GM19099 (cell line): Measurements from ENCODE around the gene UNC45A.

ENCODE experiments used
- POLR2A ChIP-seq: IDR thresholded peaks from 3 replicates; pipeline ENCODE4 v1.6.1; 2011; ENCODE audit warnings: low read depth; ENCODE audit not compliant: insufficient read length; ENCODE audit errors: extremely low read depth

UNC45A gene

GRCh38 chr15:90910441-90911301 lies 24.4 kb upstream of the UNC45A start:
- TF ChIP-seq POLR2A: no peak

DNA sequence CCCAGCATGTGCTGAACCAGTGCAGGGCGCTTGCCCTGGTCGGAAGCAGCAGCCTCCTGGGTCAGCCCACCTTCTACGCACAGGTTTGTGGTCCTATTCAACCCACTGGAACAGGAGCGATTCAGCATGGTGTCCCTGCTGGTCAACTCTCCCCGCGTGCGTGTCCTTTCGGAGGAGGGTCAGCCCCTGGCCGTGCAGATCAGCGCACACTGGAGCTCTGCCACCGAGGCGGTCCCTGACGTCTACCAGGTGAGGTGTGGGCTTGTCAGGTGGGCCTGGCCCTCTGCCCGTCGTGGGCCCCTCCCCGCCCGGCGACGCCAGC lies 23.8 kb upstream of the UNC45A start:
- TF ChIP-seq POLR2A: no peak

DNA sequence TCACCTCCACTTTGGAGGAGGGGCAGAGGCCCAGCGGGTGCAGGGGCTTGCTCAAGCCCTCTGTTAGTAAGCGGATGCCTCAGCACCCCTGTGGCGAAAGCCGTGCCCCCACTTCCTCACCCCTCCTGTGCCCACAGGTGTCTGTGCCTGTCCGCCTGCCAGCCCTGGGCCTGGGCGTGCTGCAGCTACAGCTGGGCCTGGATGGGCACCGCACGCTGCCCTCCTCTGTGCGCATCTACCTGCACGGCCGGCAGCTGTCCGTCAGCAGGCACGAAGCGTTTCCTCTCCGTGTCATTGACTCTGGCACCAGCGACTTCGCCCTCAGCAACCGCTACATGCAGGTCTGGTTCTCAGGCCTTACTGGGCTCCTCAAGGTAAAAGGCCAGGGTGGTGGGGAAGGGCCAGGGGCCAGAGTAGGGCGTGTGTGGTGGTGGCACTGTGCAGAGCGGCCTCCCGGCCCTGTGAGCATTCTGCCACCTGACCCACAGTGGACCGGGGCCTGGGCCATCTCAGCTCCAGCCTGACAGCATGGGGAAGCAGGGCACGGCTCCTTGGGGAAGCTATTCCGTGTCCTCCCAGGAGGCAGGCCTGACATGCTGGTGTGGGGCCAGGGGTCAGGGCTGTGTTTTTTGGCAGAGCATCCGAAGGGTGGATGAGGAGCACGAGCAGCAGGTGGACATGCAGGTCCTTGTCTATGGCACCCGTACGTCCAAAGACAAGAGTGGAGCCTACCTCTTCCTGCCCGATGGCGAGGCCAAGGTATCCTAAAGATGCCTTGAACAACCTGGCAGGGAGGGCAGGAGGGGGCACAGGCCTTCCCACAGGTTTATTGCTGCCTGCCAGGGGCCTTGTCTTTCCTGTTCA lies 22.9 kb upstream of the UNC45A start:
- TF ChIP-seq POLR2A: no peak

DNA sequence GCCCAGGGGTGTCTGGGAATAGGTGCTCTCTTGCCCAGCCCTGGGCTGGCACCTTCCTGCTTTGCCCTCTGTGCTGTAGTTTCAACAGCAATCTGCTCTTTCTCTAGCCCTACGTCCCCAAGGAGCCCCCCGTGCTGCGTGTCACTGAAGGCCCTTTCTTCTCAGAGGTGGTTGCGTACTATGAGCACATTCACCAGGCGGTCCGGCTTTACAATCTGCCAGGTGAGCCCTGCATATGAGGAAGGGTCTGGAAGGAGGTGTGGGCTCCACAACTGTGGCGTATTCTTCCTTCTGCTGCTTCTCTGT lies 22.4 kb upstream of the UNC45A start:
- no peak for TF ChIP-seq POLR2A

DNA sequence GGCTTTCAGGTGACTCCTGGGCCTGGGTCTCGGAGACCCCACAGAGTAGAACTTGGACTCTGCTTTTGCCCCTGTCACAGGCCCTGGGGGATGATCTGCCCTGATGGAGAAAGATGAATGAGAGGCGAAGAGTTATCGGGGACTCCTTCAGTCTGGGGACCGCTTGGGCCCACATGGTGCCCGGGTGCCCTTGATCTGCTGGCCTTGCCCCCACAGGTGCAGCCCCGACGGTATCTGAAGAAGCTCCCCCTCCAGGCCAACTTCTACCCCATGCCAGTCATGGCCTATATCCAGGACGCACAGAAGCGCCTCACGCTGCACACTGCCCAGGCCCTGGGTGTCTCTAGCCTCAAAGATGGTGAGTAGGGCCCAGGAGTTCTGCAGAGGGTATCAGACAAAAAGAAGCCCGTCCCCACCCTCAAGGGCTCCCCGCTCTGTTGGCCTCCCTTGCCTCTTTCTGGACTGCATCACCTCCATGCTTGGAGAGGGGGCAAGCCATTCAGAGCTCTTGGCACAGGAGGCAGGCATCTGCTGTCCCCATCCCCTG lies 21.6 kb upstream of the UNC45A start:
- no peak for TF ChIP-seq POLR2A

DNA sequence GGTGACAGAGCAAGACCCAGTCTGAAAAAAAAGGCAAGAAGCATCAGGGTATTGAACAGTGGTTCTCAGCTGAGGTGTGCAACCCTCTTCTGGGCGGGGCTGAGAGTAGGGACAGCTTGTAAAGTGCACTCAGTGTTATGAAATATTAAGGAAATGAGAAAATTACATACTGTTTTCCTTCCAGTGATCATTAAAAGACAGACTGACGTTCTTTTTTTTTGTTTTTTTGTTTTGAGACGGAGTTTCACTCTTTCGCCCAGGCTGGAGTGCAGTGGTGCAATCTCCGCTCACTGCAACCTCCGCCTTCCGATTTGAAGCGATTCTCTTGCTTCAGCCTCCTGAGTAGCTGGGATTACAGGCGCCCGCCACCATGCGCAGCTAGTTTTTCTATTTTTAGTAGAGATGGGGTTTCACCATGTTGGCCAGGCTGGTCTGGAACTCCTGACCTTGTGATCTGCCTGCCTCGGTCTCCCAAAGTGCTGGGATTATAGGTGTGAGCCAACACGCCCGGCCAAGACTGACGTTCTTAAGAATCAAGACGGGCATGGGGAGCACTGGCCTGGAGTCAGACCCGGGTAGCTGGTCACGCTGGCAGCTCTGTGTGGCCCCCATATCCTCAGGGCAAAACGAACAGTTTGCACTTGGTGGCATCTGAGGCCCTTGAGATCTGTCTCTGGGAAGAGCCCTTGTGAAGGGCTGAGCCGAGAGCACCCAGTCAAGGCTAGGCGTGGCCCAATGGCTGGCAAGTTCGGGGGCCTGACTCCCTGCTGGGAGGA lies 20.6 kb upstream of the UNC45A start:
- no peak for TF ChIP-seq POLR2A

DNA sequence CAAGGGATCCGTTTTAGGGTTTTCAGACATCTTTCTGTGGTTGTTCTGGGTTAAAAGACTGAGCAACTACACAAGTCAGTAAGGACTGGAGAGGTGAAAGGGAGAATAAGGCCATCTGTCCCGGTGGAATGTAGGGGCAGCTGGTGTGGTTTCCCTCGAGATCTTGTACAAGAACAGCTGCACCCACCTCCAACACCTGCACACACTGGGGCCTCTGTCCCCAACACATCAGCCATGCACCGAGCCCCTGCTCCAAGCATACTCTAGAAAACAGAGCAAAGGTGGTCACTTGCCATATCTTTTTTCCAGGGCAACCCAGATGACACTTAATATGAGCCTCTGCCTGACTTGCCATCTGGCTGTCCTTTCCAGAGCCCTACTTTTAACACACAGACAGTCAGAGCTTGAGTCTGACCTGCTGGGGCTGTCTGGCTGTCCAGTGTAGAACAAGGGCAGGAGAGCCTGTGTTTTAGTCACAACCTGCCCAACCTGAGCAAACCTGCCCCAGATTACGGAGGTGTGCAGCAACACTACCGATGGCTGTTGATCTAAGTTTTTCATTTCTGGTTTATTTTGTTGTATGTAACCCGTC lies 19.8 kb upstream of the UNC45A start:
- TF ChIP-seq POLR2A: no peak

DNA sequence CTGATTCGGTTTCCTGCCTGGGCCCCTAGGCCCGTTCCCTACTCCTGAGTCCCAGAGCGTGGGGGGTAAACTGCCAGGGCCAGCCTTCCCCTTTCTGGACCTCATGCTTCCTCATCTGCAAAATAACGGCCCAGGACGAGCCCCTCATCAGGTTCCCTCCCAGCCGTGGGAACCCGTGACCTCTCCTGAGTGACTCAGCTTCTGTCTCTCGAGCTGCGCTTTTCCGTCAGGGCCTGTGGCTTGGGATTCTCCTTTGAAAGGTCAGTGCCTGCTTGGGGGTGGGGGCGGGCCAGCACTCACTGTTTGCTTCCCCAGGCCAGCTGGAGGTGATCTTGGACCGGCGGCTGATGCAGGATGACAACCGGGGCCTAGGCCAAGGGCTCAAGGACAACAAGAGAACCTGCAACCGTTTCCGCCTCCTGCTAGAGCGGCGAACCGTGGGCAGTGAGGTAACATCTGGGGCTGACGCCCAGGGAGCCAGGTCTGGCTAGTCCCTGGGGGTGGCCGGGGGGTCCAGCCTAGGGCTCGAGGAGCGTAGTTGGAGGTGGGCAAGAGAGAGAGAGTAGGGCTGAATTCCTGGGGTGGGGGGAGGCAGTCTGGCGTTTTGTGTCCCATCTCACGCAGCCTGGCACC lies 19.2 kb upstream of the UNC45A start:
- no peak for TF ChIP-seq POLR2A

DNA sequence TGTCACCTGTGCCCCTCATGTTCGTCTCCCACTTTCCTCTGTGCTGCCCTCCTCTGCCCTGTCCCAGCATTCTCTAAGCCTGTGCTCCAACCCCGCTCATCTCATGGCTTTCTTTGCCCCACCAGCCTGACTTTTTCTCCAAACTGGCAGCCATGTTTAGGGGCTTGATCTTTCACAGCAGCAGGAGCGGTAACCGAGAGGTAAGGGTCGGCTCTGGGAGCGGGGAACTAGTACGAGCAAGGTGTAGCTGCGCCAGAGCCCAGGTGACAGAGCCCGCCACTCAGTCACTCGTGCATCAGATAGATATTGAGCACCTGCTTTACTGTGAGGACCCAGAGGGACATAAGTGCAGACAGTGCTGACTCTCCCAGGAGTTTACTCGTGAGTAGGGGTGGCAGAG lies 18.6 kb upstream of the UNC45A start:
- no peak for TF ChIP-seq POLR2A

DNA sequence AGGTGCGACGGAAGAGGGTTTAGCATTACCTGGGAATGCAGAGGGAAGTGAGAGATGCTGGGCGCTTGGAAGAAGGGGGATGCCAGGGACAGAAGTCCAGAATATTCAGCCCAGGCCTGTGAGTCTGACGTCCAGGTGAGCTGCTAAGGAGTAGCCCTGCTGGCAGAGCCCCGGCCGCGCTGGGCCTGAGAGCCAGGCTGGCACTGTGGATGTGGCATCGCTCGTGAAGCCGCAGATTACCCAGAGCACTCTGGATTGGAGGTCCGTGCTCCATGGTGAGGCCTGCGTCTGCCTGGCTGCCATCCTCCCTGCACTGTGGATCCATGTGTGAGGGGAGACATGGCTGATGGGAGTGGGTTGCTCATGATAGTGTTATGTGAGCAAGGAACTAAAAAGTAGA lies 17.5 kb upstream of the UNC45A start:
- no peak for TF ChIP-seq POLR2A

DNA sequence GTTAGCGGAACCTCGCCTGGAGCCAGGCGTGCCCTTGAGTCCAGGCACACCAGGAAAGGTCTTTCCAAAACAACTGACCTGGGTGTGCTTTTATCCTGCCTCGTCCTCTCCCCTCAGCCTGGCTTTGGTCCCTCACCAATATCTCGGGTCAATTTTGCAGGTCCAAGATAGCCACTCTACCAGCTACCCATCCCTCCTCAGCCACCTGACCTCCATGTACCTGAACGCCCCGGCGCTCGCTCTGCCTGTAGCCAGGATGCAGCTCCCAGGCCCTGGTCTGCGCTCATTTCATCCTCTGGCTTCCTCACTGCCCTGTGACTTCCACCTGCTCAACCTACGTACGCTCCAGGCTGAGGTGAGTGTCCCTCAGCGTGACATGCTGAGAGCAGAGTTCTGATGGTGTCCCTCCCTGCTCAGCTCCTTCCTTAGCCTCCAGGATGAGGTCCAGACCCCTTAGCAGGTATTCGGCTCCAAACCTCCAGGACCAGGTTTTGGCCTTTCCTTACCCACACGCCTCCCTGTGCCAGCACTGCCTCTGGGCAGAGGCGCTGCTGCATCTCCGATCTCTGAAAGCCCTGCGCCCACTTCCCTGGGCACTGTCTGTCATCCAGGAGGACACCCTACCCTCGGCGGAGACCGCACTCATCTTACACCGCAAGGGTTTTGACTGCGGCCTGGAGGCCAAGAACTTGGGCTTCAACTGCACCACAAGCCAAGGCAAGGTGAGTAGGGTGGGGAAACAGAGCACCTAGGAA lies 16.9 kb upstream of the UNC45A start:
- no peak for TF ChIP-seq POLR2A

DNA sequence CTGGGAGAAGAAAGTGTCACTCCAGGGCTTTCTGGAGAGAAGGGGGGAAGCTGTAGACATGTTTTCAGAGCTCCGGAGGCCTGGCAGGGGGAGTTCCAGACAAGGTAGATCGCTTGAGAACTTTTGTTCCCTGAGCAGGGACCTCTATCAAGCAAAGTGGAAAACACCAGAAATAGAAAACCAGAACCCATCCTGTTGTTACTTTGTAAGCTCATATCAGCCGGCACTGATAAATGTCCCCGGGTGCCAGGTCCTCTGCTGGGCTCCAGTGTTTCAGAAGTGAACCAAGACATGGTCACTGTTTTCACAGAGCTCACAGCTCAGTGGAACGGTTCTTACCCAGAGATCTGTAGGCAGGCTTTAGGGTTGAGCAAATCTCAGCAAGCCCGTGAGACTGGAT lies 16.2 kb upstream of the UNC45A start:
- TF ChIP-seq POLR2A: no peak

GRCh38 chr15:90921887-90922286 lies 13.2 kb upstream of the UNC45A start:
- TF ChIP-seq POLR2A: no peak
